HEK293T (cell line): Measurements from ENCODE around the gene VCY1B.
"Not testable (repeated sequence)": the region's sequence is repeated elsewhere in the genome, so short reads cannot be mapped to it uniquely, and the experiment has no call there.

Experiments used
- FOXM1 ChIP-seq: fragments of 450-650 bp; IDR thresholded peaks from 2 replicates; pipeline ENCODE4 v1.6.1; 2017; ENCODE audit warnings: mild to moderate bottlenecking, borderline replicate concordance
- LEF1 ChIP-seq: fragments of 450-650 bp; IDR thresholded peaks from 2 replicates; pipeline ENCODE4 v1.6.1; 2017; ENCODE audit warnings: mild to moderate bottlenecking, borderline replicate concordance
- NFRKB ChIP-seq: fragments of 450-650 bp; IDR thresholded peaks from 2 replicates; pipeline ENCODE4 v1.6.1; 2016; ENCODE audit warnings: mild to moderate bottlenecking, moderate library complexity
- PKNOX1 ChIP-seq: fragments of 450-650 bp; IDR thresholded peaks from 2 replicates; pipeline ENCODE4 v1.6.1; 2016
- SUZ12 ChIP-seq: fragments of 450-650 bp; IDR thresholded peaks from 2 replicates; pipeline ENCODE4 v1.6.1; 2016; ENCODE audit warnings: mild to moderate bottlenecking

GRCh38 chrY:14055927-14056326, at the start of gene VCY1B:
- not testable (repeated sequence) for TF ChIP-seq FOXM1, LEF1, PKNOX1, NFRKB, SUZ12
